Cardiac fibroblast (primary cell): ENCODE measurements around the gene CERK.

Experiments used
- DNase-seq, 2 donors: peaks; one replicate each; pipeline versions ENCODE4 v3.0.0 to v3.0.0-alpha.2; 2010; ENCODE audit warnings: low read depth in 2 of 2
- H3K4me3 ChIP-seq, 2 donors: replicated peaks in 1 of 2; 1 replicate in 1 of 2; 2 replicates in 1 of 2; pipeline ENCODE4 v1.5.1; 2011; ENCODE audit warnings: low read depth in 2 of 2, low read length in 2 of 2, mild to moderate bottlenecking in 2 of 2, moderate library complexity in 1 of 2
- CTCF ChIP-seq: IDR thresholded peaks from one replicate; pipeline ENCODE4 v1.5.1; 2011; ENCODE audit warnings: low read depth, mild to moderate bottlenecking, low read length, inconsistent platforms

CERK gene

DNA sequence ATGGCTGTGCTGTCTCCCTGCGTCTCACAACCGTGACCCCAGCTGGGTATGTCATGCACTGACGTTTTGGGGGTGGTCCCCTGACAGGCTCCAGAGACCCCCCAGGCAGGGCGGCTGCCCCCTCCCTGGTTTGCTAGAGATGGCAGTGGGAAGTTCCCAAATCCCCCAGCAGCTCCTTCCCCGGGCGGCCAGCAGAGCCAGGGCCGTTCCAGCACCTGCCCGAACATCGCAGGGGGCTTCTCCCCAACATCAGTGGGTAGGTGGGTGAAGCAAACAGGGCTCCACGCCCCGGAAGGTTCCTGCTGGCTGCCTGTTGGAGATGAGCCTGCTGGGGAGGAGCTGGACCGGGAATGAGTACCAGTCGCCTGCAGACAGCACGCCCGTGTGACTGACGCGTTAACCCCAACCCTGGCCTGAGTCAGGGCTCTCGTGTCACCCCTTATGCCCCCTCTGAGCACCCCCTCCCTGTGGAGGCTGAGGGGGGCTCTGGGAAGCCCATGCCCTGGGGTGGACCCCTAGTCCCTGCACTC, 72.2 kb downstream of the CERK start:
- DNase-seq = no peak
- no peak overlapping the region for H3K4me3 ChIP-seq
- no peak for TF ChIP-seq CTCF

- no peak for DNase-seq
- H3K4me3 ChIP-seq = no peak overlapping the region
- TF ChIP-seq CTCF = no peak
Observed at GRCh38 chr22:46665151-46665695, 72.8 kb downstream of the CERK start.

- no peak for TF ChIP-seq CTCF
- DNase-seq = no peak
- H3K4me3 ChIP-seq = no peak overlapping the region
Observed at GRCh38 chr22:46664301-46664855, 73.7 kb downstream of the CERK start.

DNA sequence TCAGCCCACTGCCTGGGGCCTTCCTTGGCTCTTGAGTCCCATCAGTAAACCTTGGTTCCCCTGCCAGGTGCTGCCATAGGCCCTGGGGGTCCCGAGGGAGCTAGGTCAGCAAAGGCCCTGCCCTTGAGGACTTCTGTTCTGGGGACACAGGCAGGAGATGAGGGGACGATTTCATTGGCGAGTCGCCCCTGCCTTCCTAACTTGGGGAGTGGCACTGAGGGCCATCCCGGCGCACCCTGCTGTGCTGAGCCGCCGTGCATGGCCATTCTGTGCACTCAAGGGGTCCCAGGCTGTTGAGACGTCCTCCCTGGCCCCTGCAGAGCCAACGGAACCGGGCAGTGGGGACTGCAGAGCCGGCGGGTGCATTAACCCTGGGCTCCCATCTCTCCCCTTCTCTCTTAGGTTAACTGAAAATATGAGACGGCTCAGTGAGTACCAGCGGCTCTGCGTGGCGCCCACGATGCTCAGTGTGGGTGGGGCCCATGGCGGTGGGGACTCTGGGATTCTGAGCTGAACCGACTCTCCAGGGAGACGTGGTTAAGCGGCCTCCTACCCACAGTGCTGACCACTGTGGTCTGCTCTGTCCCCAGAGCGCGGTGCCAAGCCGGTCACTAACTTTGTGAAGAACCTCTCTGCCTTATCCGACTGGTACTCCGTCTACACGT, 74.5 kb downstream of the CERK start:
- TF ChIP-seq CTCF = no peak
- no peak for DNase-seq
- H3K4me3 ChIP-seq = no peak overlapping the region

DNA sequence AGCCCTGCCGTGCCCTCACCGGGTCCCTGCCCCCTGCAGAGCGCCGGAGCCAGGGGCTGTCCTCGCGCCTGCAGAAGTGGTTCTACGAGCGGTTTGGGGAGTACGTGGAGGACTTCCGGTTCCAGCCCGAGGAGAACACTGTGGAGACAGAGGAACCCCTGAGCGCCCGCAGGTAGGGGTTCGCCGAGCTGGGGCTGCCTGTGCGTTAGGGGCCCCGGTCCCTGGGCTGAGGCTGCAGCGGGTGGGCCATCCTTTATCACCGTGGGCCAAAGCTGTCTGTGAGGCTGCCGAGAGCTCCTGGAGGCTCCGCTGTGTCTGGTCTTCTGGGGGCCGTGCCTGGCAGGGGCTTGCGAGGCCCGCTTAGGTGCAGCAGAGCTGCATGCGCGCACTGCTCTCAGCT, 75.1 kb downstream of the CERK start:
- no peak for DNase-seq
- no peak overlapping the region for H3K4me3 ChIP-seq
- no peak for TF ChIP-seq CTCF

- TF ChIP-seq CTCF = no peak
- H3K4me3 ChIP-seq = no peak overlapping the region
- DNase-seq = no peak
Observed at GRCh38 chr22:46662226-46662625, 75.8 kb downstream of the CERK start.
